H1 (cell line): ENCODE results near the gene ANGPTL2. TPM values are rescaled to one million over a fixed set of nuclear protein-coding genes. Genes with fewer than 3 reads are reported as not detected.

Experiments used
- CTCF ChIA-PET: fragments of 300-600 bp; sonication (Branson Sonifier 250); formaldehyde crosslinking; loops from one replicate; lab custom pipeline; 2021; ENCODE audit not compliant: partially characterized antibody; lab: Charles Lee
- POLR2A ChIA-PET: fragments of 300-600 bp; sonication (Branson Sonifier 250); formaldehyde crosslinking; loops from one replicate; lab custom pipeline; 2021; ENCODE audit warnings: inconsistent platforms; ENCODE audit not compliant: partially characterized antibody; lab: Charles Lee
- DNase-seq, 2 experiments: peaks; one replicate each; pipeline versions ENCODE4 v3.0.0 to v3.0.0-alpha.2; 2010 to 2022; ENCODE audit warnings: low spot score in 2 of 2, low read depth in 1 of 2, mixed read lengths in 1 of 2
- FAIRE-seq: peaks from 2 replicates; lab custom pipeline; 2011; peaks lifted over from hg19 to GRCh38; lab: Jason Lieb, UNC
- H2AFZ ChIP-seq: 2 replicates; pipeline ENCODE4 v1.8.1; 2012; ENCODE audit warnings: low read length, inconsistent platforms
- H2AK5ac ChIP-seq: 2 replicates; pipeline ENCODE4 v1.6.1; 2013; ENCODE audit warnings: low read depth, low read length
- H2BK120ac ChIP-seq: replicated peaks from 2 replicates; pipeline ENCODE3; 2013; ENCODE audit warnings: low read depth, low read length, inconsistent platforms
- H2BK12ac ChIP-seq: 2 replicates; pipeline ENCODE4 v1.6.1; 2013; ENCODE audit warnings: low read depth, low read length
- H2BK15ac ChIP-seq: 2 replicates; pipeline ENCODE4 v1.6.1; 2013; ENCODE audit warnings: low read length
- H2BK20ac ChIP-seq: 2 replicates; pipeline ENCODE4 v1.6.1; 2013; ENCODE audit warnings: low read length
- H2BK5ac ChIP-seq: 2 replicates; pipeline ENCODE4 v1.6.1; 2013; ENCODE audit warnings: low read depth, low read length
- H3K14ac ChIP-seq: 2 replicates; pipeline ENCODE4 v1.6.1; 2013; ENCODE audit warnings: inconsistent platforms; ENCODE audit not compliant: insufficient read length
- H3K18ac ChIP-seq: 2 replicates; pipeline ENCODE4 v1.6.1; 2013; ENCODE audit warnings: low read length; ENCODE audit errors: extremely low read depth
- H3K23ac ChIP-seq: 2 replicates; pipeline ENCODE4 v1.6.1; 2013; ENCODE audit warnings: inconsistent platforms; ENCODE audit not compliant: insufficient read length
- H3K23me2 ChIP-seq: 2 replicates; pipeline ENCODE4 v1.6.1; 2013; ENCODE audit warnings: low read depth, low read length
- H3K27ac ChIP-seq: 2 replicates; pipeline ENCODE4 v1.6.1; 2011; ENCODE audit warnings: low read depth, low read length, inconsistent platforms
- H3K27me3 ChIP-seq, 4 experiments: replicated peaks in 1 of 4; 1 replicate in 1 of 4; 2 replicates in 3 of 4; pipeline versions ENCODE4 v1.6.1 to v1.8.1; 2011 to 2013; ENCODE audit warnings: low read length in 3 of 4, mild to moderate bottlenecking in 3 of 4, inconsistent platforms in 2 of 4, mixed read lengths in 2 of 4, moderate library complexity in 1 of 4; ENCODE audit not compliant: control insufficient read depth in 3 of 4, insufficient read depth in 3 of 4; ENCODE audit errors: extremely low read depth in 1 of 4
- H3K36me3 ChIP-seq, 4 experiments: 2 replicates each; pipeline versions ENCODE4 v1.6.1 to v1.8.1; 2011 to 2013; ENCODE audit warnings: mild to moderate bottlenecking in 4 of 4, low read length in 3 of 4, moderate library complexity in 2 of 4, control low read depth in 1 of 4, inconsistent platforms in 1 of 4; ENCODE audit not compliant: insufficient read depth in 4 of 4, control insufficient read depth in 2 of 4
- H3K4ac ChIP-seq: replicated peaks from 2 replicates; pipeline ENCODE3; 2013; ENCODE audit warnings: low read length, low read depth, mixed read lengths, inconsistent platforms; ENCODE audit not compliant: insufficient read length
- H3K4me1 ChIP-seq, 4 experiments: replicated peaks in 1 of 4; 1 replicate in 1 of 4; 2 replicates in 3 of 4; pipeline versions ENCODE4 v1.6.1 to v1.8.1; 2011 to 2013; ENCODE audit warnings: low read length in 3 of 4, inconsistent platforms in 2 of 4, mixed read lengths in 1 of 4; ENCODE audit not compliant: insufficient read depth in 4 of 4, control insufficient read depth in 3 of 4
- H3K4me2 ChIP-seq, 2 experiments: 2 replicates each; pipeline versions ENCODE4 v1.6.1 to v1.8.1; 2011 to 2013; ENCODE audit warnings: low read depth in 2 of 2, low read length in 2 of 2, control low read depth in 1 of 2, inconsistent platforms in 1 of 2, mild to moderate bottlenecking in 1 of 2; ENCODE audit not compliant: insufficient read depth in 1 of 2
- H3K4me3 ChIP-seq, 4 experiments: fragments of 200-600, 300-600 bp in 1 of 4; sonication (generic), shearing (Covaris generic), sonication (Bioruptor Twin) in 1 of 4; 2 replicates each; pipeline versions ENCODE4 v1.5.1 to v1.8.1; 2011 to 2016; ENCODE audit warnings: low read length in 4 of 4, low read depth in 3 of 4, control low read depth in 2 of 4, inconsistent platforms in 2 of 4, mild to moderate bottlenecking in 2 of 4, mixed read lengths in 1 of 4, moderate library complexity in 1 of 4; ENCODE audit not compliant: insufficient read depth in 2 of 4; ENCODE audit errors: extremely low read depth in 1 of 4
- H3K56ac ChIP-seq: replicated peaks from 2 replicates; pipeline ENCODE3; 2013; ENCODE audit warnings: low read depth, mild to moderate bottlenecking, mixed read lengths, low read length, inconsistent platforms; ENCODE audit not compliant: insufficient read length
- H3K79me1 ChIP-seq: 2 replicates; pipeline ENCODE4 v1.6.1; 2013; ENCODE audit warnings: low read depth, low read length, control low read depth
- H3K79me2 ChIP-seq, 2 experiments: 2 replicates each; pipeline versions ENCODE4 v1.6.1 to v1.8.1; 2012 to 2013; ENCODE audit warnings: low read length in 2 of 2, mild to moderate bottlenecking in 2 of 2, inconsistent platforms in 1 of 2; ENCODE audit not compliant: insufficient read depth in 2 of 2, control insufficient read depth in 1 of 2
- H3K9ac ChIP-seq, 4 experiments: replicated peaks in 1 of 4; 1 replicate in 1 of 4; 2 replicates in 3 of 4; pipeline versions ENCODE4 v1.6.1 to v1.8.1; 2011 to 2013; ENCODE audit warnings: low read depth in 3 of 4, low read length in 3 of 4, control low read depth in 2 of 4, mild to moderate bottlenecking in 2 of 4, moderate library complexity in 2 of 4, inconsistent platforms in 1 of 4; ENCODE audit errors: extremely low read depth in 1 of 4
- H3K9me3 ChIP-seq, 2 experiments: 2 replicates each; pipeline versions ENCODE4 v1.6.1 to v1.8.1; 2012 to 2013; ENCODE audit warnings: mild to moderate bottlenecking in 2 of 2, moderate library complexity in 2 of 2, control low read depth in 1 of 2, inconsistent platforms in 1 of 2, low read depth in 1 of 2, low read length in 1 of 2, mixed read lengths in 1 of 2; ENCODE audit not compliant: insufficient read depth in 2 of 2
- H4K20me1 ChIP-seq, 2 experiments: replicated peaks in 1 of 2; 2 replicates each; pipeline versions ENCODE3 to v1.8.1; 2011 to 2013; ENCODE audit warnings: inconsistent platforms in 2 of 2, low read length in 2 of 2, mild to moderate bottlenecking in 1 of 2; ENCODE audit not compliant: insufficient read depth in 2 of 2, control insufficient read depth in 1 of 2
- H4K5ac ChIP-seq: 2 replicates; pipeline ENCODE4 v1.6.1; 2013; ENCODE audit warnings: low read length, low read depth, mixed read lengths, inconsistent platforms; ENCODE audit not compliant: insufficient read length
- H4K8ac ChIP-seq: 2 replicates; pipeline ENCODE4 v1.8.0; 2013; ENCODE audit warnings: mild to moderate bottlenecking, moderate library complexity, low read length, inconsistent platforms; ENCODE audit not compliant: insufficient read depth; ENCODE audit errors: extremely low read depth
- H4K91ac ChIP-seq: replicated peaks from 2 replicates; pipeline ENCODE3; 2013; ENCODE audit warnings: low read length, mixed read lengths, inconsistent platforms; ENCODE audit not compliant: insufficient read length
- CBX8 ChIP-seq: fragments of 300-800, 300-1000 bp; sonication (generic); IDR thresholded peaks from 2 replicates; pipeline ENCODE4 v1.7.1; 2016; ENCODE audit warnings: low read depth, low read length, borderline replicate concordance
- CEBPB ChIP-seq: IDR thresholded peaks from 2 replicates; pipeline ENCODE4 v1.6.1; 2012; ENCODE audit warnings: low read depth, low read length
- GTF2F1 ChIP-seq: IDR thresholded peaks from 2 replicates; pipeline ENCODE4 v1.6.1; 2012; ENCODE audit warnings: low read depth, low read length, improper control_type of control experiment, borderline replicate concordance
- HDAC6 ChIP-seq: IDR thresholded peaks from one replicate; pipeline ENCODE4 v1.7.1; 2012; ENCODE audit warnings: low read depth, mild to moderate bottlenecking, inconsistent platforms, low read length, moderate library complexity
- JUN ChIP-seq: IDR thresholded peaks from 2 replicates; pipeline ENCODE4 v1.6.1; 2011; ENCODE audit warnings: low read depth, mild to moderate bottlenecking, improper control_type of control experiment, low read length
- POLR2A ChIP-seq, 2 experiments: IDR thresholded peaks; 1 replicate in 1 of 2; 2 replicates in 1 of 2; pipeline ENCODE4 v1.6.1; 2011; ENCODE audit warnings: low read depth in 2 of 2, low read length in 2 of 2, mild to moderate bottlenecking in 2 of 2; ENCODE audit errors: control extremely low read depth in 1 of 2
- RFX5 ChIP-seq: IDR thresholded peaks from 2 replicates; pipeline ENCODE4 v1.6.1; 2011; ENCODE audit warnings: low read depth, low read length, improper control_type of control experiment, borderline replicate concordance
- YY1 ChIP-seq: IDR thresholded peaks from 2 replicates; pipeline ENCODE4 v1.6.1; 2011; ENCODE audit warnings: low read depth, mild to moderate bottlenecking, low read length
- ZNF274 ChIP-seq: IDR thresholded peaks from 2 replicates; pipeline ENCODE4 v1.7.0; 2012; ENCODE audit warnings: low read length, borderline replicate concordance; ENCODE audit errors: extremely low read depth
- WGBS, 2 experiments: shearing (Covaris generic) in 1 of 2; methylation state at CpG; one replicate each; pipeline versions ENCODE4 v1.1.6 to v1.1.7; 2013 to 2015; ENCODE audit warnings: low lambda C conversion rate in 2 of 2, mixed read lengths in 2 of 2, inconsistent platforms in 1 of 2, low coverage in 1 of 2, missing lambda C conversion rate in 1 of 2; ENCODE audit not compliant: insufficient replicate concordance in 2 of 2, insufficient coverage in 1 of 2, insufficient read length in 1 of 2; ENCODE audit errors: extremely low coverage in 1 of 2, missing lambda C conversion rate in 1 of 2; 5-methylcytosine and 5-hydroxymethylcytosine counted together
- polyA plus RNA-seq, 7 experiments: library from polyadenylated mRNA; depleted of rRNA in 3 of 7; stranded (reverse) in 5 of 7; unstranded in 2 of 7; fragments of >200 nt in 5 of 7; fragments of 200-250 nt in 2 of 7; gene quantifications; 1 replicate in 5 of 7; 2 replicates in 1 of 7; 4 replicates in 1 of 7; pipeline versions ENCODE4 v1.2.1 to v1.2.3, GENCODE V29; 2011 to 2013; ENCODE audit warnings: missing spikeins in 2 of 7, mixed read lengths in 2 of 7
- total RNA-seq: library from RNA; stranded (reverse); fragmentation: NEBNext Ultra II Directional; extraction: Animal tissue kit (Norgen Biotek cat#: 25700); gene quantifications from 2 replicates; pipeline ENCODE4 v1.2.1, GENCODE V29; 2021

ANGPTL2 gene
- total and polyA plus RNA-seq, 2 of the 8 experiments (the other 6 are each of a cell fraction or from before 2014, with no cell fraction given): 9.0 to 10.6 TPM

DNA sequence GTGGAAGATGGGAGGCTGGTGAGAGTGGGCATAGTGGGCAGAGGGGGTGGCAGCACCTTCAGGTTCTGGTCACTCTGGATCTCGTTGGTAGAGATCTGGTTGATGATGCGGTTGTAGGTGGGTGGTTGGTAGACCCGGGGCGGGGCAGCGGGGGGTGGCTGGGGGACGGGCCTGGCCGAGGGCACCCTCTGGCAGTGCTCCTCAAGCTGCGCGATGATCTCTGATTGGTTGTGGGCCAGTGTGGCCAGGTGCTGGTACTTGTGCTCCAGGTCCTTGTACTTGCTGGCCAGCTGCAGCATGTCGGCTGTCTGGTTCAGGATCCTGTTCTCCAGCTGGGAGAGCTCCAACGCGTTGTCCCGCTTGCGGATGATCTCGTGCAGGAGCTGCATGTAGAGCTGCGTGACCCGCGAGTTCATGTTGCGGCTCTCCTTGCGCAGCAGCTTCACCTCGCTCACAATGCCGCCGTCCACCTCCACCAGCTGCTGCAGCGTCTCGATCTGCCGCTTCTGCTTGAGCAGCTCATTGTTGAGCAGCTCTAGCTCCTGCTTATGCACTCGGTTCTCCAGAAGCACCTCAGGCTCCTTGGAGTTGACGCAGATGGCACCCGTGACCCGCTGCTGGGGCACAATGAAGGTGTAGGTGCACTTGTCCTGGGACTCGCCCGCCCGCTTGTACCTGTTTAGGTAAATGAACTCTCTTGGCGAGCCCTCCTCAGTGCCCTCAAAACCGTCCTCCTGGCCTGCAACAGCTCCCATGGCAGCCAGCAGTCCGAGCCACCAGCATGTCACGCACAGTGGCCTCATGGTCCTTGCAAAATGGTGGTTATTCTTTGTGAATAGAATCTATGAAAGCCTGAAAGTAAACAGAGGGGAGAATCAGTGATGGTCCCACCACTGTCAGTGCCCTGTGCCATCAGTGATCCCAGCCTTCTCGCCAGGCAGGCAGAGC lies 14.2 kb downstream of the ANGPTL2 start:
- Histone ChIP-seq H4K5ac (no peak overlapping the region), H3K9me3 (no peaks in the 10 kb centered on the region), H3K4me2 (no peak overlapping the region), H3K4me1 (peaks cover 6 to 20% (median 14%) of the 10 kb centered on the region in 4 experiments), H4K8ac (peak overlapping the region; percentile 4; the same call in 1 of the 2 replicates), H3K4ac (no peak overlapping the region), H2BK20ac (no peak overlapping the region), H3K27ac (no peak overlapping the region), H3K36me3 (no peaks in the 10 kb centered on the region), H3K56ac (no peak overlapping the region)
- no peak for TF ChIP-seq HDAC6
- no peak for TF ChIP-seq ZNF274
- no peak for TF ChIP-seq JUN
- no peak for TF ChIP-seq RFX5
- no peak for TF ChIP-seq POLR2A (IDR thresholded peaks at IDR 0.05; ENCODE audit: control extremely low read depth in 1 of 2, low read depth in 2 of 2, low read length in 2 of 2)
- TF ChIP-seq YY1: no peak
- no peak for TF ChIP-seq CBX8
- TF ChIP-seq CEBPB: no peak
- no peak for TF ChIP-seq GTF2F1
- TF ChIP-seq, all 59 proteins: peak for 0
- WGBS, 2 experiments: 96% methylated on average over 33 of the region's 38 CpGs; no CpG with 5 or more reads in 1 of the 2 experiments
- H3K9ac ChIP-seq: no peak overlapping the region
- no peak overlapping the region for H3K18ac ChIP-seq
- no peak for DNase-seq
- H4K20me1 ChIP-seq: peaks cover 0 to 8% of the 10 kb centered on the region in 2 experiments
- H2AK5ac ChIP-seq: no peak overlapping the region
- no peaks in the 10 kb centered on the region for H3K79me2 ChIP-seq
- H3K4me3 ChIP-seq: no peak overlapping the region
- CTCF ChIA-PET: interaction anchor here (0.7 to 1.0 kb wide), 3 partner anchors 13 to 29 kb away, joined by 3 to 4 read pairs (median 3); no protein-coding TSS in a partner anchor
- H3K27me3 ChIP-seq: no peaks in the 10 kb centered on the region
- POLR2A ChIA-PET: interaction anchor here (0.8 kb wide), 1 partner anchor 56 kb away, joined by 3 read pairs; no protein-coding TSS in a partner anchor
- H2BK120ac ChIP-seq: no peak overlapping the region
- H3K14ac ChIP-seq: no peak overlapping the region
- H3K23me2 ChIP-seq: no peaks in the 10 kb centered on the region
- H3K79me1 ChIP-seq: peaks cover 4% of the 10 kb centered on the region; the same call in 1 of the 2 replicates
- no peak overlapping the region for H2AFZ ChIP-seq
- FAIRE-seq: no peak
- no peak overlapping the region for H2BK12ac ChIP-seq
- H3K23ac ChIP-seq: no peak overlapping the region
- H2BK5ac ChIP-seq: peak overlapping the region; percentile 12
- no peak overlapping the region for H4K91ac ChIP-seq
- H2BK15ac ChIP-seq: no peak overlapping the region
